GM18499 (cell line): ENCODE data around the gene CLBA1.

Source experiments
- ATAC-seq: cut with Tn5 transposase; IDR thresholded peaks from one replicate; pipeline ENCODE4 v1.9.1; 2021; ENCODE audit warnings: moderate number of reproducible peaks; ENCODE audit not compliant: insufficient read depth, unreplicated experiment

CLBA1 gene

DNA sequence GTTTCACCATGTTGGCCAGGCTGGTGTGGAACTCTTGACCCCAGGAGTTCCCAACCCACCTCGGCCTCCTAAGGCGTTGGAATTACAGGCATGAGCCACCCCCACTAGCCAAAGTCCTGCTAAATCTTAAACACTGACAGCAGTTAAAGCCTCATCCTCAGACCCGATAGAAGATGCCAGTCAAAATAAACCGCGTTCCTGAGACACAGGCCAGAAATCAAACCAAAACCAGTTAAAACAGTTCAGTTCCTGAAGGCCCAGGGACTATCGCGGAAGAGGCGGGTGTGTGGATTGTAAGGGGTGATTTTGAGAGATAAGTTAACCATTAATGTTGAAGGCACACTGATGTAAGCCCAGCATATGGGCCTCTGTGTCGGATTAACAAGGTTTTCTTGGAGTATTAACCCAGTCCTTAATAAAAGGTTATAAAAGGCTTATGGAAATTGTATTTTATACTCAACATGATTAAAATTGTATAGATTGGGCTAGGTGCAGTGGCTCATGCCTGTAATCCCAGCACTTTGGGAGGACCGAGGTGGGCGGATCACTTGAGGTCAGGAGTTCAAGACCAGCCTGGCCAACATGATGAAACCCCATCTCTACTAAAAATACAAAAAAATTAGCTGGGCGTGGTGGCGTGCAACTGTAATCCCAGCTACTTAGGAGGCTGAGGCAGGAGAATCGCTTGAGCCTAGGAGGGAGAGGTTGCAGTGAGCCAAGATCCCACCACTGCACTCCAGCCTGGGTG lies 54.0 kb downstream of the CLBA1 start:
- no peak for ATAC-seq

DNA sequence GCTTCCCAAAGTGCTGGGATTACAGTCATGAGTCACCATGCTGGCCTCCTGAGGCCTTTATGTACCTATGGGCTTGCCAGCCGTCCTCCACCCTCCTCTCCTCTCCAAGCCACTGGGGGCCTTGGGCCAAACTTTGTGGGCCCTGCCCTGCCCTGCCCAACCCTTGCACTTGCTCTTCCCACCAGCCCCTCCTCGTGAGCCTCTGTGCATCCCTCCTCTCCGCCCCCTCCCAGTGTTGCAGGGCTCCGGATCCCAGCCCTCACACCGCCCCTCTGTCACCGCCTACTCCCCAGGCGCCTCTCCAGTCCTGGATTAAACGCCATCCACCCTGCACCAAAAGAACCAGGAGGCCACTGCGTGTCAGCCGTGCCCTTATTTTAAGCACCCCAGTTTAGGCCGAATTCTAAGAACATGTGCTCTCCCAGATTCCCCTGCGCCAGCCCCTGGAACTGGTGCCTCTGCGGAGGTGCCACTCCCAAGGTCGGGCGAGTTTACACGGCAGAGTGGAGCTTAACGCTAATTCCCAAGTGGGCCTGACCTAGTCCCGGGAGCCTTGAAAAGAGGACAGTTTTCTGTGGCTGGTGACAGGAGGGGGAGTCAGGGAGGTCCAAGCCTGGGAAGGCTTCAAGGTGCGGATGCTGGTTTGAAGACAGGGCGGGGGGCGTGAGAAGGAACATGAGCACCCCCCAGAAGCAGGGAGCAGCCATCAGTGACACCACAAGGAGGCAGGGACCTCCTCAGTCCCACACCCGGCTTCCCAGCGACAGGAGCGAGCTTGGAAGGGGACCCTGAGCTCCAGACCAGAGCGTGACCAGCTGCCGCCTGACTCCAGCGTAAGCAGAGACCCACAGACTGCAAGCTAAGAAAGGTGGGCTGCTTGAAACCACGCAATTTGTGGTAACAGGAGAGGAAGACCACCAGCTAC lies 56.5 kb downstream of the CLBA1 start:
- ATAC-seq: no peak

DNA sequence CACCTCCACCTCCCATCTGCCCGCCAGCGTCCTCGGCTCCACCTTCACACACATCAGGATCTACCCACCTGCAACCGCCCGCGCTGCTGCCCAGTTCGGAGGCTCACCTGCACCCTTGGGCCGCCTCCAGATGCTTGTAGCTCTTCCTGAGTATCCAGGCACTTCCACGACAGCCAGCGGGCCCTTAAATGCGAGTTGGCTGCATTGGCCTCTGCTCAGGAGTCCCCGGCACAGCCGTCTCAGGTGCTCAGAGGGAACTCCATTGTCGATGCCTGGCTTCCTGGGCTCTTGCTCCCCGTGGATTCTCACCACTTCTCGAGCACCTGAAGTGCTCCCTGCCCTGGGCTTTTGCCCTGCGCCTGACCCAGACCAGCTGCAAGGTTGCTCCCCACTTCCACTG lies 57.2 kb downstream of the CLBA1 start:
- no peak for ATAC-seq

DNA sequence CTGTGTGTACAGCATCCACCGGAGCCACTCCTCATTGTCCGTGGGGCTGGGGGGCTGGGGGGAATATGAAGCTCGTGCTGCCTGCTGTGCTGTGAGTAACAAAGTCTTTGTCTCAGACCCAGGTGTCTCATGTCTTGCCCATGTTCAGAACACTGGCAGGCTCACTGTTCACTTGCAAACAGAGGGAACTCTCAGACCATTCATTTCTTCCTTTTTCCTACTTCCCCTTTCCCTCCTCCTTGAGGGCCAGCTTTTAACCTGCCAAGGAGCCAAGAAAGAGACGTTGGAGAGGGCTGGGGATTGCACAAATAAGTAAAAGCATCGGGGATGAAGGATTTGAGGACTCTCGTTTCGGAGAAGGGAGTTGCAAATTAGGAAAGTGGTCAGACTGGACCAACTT lies 58.1 kb downstream of the CLBA1 start:
- no peak for ATAC-seq
